Fibroblast of mammary gland (primary cell): Measurements from ENCODE around the gene PLXNA4.

ENCODE experiments used
- DNase-seq: peaks from one replicate; pipeline ENCODE4 v3.0.0-alpha.2; 2010; ENCODE audit warnings: low read depth
- H3K4me3 ChIP-seq: 2 replicates; pipeline ENCODE4 v1.5.1; 2011; ENCODE audit warnings: low read depth, mild to moderate bottlenecking, low read length, moderate library complexity; ENCODE audit not compliant: control insufficient read depth
- TF ChIP-seq, protein P1 (sequence below): conservative IDR thresholded peaks from 2 replicates; pipeline ENCODE4 v1.5.1; 2011; ENCODE audit warnings: low read depth, low read length, inconsistent platforms; ENCODE audit not compliant: control insufficient read depth, insufficient read depth

PLXNA4 gene

DNA sequence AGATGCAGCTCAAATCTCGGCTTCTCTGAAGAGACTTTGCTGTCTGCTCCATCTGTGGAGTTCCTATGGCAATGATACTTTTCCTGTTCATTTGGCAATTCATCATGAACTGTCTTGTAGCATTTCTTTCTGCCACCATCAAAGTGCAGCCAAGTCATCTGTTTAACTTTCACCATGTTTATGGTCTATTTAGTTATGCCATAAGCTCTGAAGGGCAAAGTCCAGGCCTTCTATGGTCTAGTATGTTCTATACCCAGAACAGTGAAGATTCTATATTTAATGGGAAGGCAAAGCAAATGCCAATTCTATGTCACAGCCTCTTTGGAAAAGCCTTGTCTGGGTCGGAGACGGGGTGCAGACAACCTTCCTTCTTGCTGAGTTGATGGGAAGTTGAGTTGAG is 472.6 kb downstream of the PLXNA4 start:
- TF ChIP-seq, protein P1, sequence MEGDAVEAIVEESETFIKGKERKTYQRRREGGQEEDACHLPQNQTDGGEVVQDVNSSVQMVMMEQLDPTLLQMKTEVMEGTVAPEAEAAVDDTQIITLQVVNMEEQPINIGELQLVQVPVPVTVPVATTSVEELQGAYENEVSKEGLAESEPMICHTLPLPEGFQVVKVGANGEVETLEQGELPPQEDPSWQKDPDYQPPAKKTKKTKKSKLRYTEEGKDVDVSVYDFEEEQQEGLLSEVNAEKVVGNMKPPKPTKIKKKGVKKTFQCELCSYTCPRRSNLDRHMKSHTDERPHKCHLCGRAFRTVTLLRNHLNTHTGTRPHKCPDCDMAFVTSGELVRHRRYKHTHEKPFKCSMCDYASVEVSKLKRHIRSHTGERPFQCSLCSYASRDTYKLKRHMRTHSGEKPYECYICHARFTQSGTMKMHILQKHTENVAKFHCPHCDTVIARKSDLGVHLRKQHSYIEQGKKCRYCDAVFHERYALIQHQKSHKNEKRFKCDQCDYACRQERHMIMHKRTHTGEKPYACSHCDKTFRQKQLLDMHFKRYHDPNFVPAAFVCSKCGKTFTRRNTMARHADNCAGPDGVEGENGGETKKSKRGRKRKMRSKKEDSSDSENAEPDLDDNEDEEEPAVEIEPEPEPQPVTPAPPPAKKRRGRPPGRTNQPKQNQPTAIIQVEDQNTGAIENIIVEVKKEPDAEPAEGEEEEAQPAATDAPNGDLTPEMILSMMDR = no peak
- no peak for DNase-seq
- no peak overlapping the region for H3K4me3 ChIP-seq

- no peak for DNase-seq
- H3K4me3 ChIP-seq = no peak overlapping the region
- TF ChIP-seq, protein P1 = no peak
These were observed 473.3 kb downstream of the PLXNA4 start for GRCh38 chr7:132102942-132103341.

DNA sequence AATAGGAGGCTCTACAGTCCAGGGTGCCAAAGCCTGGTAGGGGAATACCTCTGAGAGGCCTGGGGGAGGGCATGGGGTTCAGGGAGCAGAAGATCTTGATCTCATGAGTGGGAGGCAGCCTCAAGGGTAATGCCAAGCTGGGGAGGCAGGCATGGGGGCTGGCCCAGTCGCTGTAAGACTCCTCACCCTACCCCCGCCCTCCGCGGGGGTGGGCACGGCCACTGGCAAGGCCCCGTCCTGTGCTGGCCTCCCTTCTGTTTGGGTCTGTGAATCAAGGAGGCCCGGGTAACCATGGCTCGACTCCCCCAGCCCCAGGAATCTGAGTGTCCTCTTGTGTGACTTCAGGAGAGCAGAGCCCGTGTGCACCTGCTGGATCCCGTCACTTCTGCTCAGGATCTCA is 473.9 kb downstream of the PLXNA4 start:
- no peak for DNase-seq
- no peak overlapping the region for H3K4me3 ChIP-seq
- TF ChIP-seq, protein P1 = no peak

DNA sequence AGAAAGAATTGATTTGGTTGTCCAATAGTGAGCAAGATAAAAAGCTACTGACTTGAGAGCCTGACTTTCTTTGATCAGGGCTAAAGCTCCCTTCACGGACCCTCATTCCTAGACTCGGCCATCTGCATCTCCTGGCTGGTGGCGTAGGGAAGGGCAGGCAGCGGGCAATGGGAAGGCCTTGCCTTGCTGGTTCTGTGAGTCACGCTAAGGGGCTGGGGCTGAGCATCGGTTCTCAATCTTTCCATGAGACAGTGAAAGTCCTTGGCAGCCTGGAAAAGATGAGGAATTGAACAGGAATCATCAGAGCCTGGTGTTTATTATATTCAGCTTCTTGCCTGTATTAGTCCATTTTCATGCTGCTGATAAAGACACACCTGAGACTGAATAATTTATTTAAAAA is 475.3 kb downstream of the PLXNA4 start:
- DNase-seq = no peak
- TF ChIP-seq, protein P1 = no peak
- no peak overlapping the region for H3K4me3 ChIP-seq

DNA sequence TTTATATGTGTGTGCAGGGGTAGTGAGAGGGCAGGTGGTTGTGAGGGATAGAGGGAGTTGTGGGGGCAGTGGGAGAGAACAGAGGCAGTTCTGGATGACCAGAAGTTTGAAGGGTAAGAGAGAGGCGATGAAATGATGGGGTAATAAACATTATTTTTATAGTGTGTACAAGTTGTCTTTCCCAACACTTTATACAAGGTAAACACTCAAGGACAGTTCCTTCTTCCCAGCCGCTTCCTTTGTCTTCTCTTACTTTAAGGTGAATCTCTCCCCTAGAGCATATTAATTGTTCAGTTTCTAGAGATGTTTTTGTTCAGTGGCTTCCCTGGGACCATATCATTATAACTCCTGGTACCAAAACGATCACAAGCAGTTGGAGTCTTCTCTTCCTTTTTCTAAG is 475.8 kb downstream of the PLXNA4 start:
- no peak overlapping the region for H3K4me3 ChIP-seq
- TF ChIP-seq, protein P1 = no peak
- DNase-seq = no peak

GRCh38 chr7:132099163-132099562 is 477.1 kb downstream of the PLXNA4 start:
- TF ChIP-seq, protein P1 = no peak
- DNase-seq = no peak
- H3K4me3 ChIP-seq = no peak overlapping the region

- TF ChIP-seq, protein P1 = no peak
- no peak overlapping the region for H3K4me3 ChIP-seq
- DNase-seq = no peak
These were observed 477.9 kb downstream of the PLXNA4 start for GRCh38 chr7:132098327-132098726.
